Bronchial epithelial cell (primary cell): Measurements from ENCODE around the gene SCLT1. TPM values are rescaled to one million over a fixed set of nuclear protein-coding genes. Genes with fewer than 3 reads are reported as not detected.

Experiments
- DNase-seq: peaks from one replicate; pipeline ENCODE4 v3.0.0-alpha.2; 2010; ENCODE audit warnings: low read depth
- FAIRE-seq: peaks from 2 replicates; lab custom pipeline; 2011; peaks lifted over from hg19 to GRCh38; lab: Jason Lieb, UNC
- H3K27me3 ChIP-seq: 2 replicates; pipeline ENCODE4 v1.5.1; 2011; ENCODE audit warnings: low read length; ENCODE audit not compliant: control insufficient read depth, insufficient read depth
- H3K36me3 ChIP-seq: 2 replicates; pipeline ENCODE4 v1.5.1; 2011; ENCODE audit warnings: low read length; ENCODE audit not compliant: control insufficient read depth, insufficient read depth
- H3K4me3 ChIP-seq: 2 replicates; pipeline ENCODE4 v1.5.1; 2011; ENCODE audit warnings: mild to moderate bottlenecking, low read depth, low read length, control low read depth
- total RNA-seq: library from RNA; depleted of rRNA; stranded (reverse); fragments of >200 nt; gene quantifications from 2 replicates; pipeline ENCODE4 v1.2.1, GENCODE V29; 2014
- TF ChIP-seq, protein P1 (sequence below): IDR thresholded peaks from 2 replicates; pipeline ENCODE4 v1.5.1; 2011; ENCODE audit warnings: mild to moderate bottlenecking, moderate library complexity, low read length, control low read depth, inconsistent platforms; ENCODE audit not compliant: insufficient read depth, severe bottlenecking

Gene SCLT1
- total RNA-seq, 1 donor from 2014 or later, result 5.3 TPM

DNA sequence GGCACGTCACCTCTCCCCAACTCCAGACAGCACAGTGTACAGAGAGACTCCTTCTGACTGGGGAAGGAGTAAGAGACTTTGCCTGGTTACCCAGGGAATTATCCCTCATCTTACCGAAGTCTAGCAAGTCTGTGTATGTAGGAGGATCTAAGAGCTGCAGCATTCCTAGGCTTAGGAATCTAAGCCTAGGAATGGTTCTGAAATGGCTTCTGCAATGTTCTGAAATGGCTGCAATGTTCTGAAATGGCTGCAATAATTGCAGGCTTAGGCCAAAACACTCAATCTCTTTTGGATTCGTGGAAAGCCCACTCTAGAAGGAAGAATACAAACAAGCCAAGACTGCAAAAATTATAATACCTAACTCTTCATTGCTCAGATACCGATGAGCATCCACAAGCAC is 106.4 kb downstream of the SCLT1 start:
- no peak overlapping the region for H3K4me3 ChIP-seq
- no peak for FAIRE-seq
- no peak for DNase-seq
- no peaks in the 10 kb centered on the region for H3K36me3 ChIP-seq
- H3K27me3 ChIP-seq, result no peaks in the 10 kb centered on the region
- TF ChIP-seq, protein P1, sequence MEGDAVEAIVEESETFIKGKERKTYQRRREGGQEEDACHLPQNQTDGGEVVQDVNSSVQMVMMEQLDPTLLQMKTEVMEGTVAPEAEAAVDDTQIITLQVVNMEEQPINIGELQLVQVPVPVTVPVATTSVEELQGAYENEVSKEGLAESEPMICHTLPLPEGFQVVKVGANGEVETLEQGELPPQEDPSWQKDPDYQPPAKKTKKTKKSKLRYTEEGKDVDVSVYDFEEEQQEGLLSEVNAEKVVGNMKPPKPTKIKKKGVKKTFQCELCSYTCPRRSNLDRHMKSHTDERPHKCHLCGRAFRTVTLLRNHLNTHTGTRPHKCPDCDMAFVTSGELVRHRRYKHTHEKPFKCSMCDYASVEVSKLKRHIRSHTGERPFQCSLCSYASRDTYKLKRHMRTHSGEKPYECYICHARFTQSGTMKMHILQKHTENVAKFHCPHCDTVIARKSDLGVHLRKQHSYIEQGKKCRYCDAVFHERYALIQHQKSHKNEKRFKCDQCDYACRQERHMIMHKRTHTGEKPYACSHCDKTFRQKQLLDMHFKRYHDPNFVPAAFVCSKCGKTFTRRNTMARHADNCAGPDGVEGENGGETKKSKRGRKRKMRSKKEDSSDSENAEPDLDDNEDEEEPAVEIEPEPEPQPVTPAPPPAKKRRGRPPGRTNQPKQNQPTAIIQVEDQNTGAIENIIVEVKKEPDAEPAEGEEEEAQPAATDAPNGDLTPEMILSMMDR, result no peak

DNA sequence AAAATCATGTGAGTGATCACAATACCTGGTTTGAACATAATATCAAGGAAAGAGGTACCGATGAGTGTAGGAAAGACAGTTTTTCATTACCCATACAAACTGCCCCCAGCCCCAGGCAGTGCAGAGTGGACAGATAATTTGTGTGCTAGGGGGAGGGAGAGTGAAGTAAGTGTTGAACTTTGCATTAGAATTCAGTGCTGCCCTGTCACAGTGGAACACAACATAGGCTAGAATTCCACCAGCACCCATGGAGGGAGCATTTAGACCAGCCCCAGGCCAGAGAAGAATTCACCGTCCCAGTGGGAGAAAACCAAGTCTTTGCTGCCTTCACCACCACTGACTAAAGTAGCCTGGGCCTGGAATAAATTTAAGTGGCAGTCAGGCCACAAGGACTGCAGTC is 107.3 kb downstream of the SCLT1 start:
- TF ChIP-seq, protein P1, result no peak
- Histone ChIP-seq H3K27me3 (no peaks in the 10 kb centered on the region), H3K4me3 (no peak overlapping the region), H3K36me3 (no peaks in the 10 kb centered on the region)
- DNase-seq, result no peak
- FAIRE-seq, result peak; percentile 23

DNA sequence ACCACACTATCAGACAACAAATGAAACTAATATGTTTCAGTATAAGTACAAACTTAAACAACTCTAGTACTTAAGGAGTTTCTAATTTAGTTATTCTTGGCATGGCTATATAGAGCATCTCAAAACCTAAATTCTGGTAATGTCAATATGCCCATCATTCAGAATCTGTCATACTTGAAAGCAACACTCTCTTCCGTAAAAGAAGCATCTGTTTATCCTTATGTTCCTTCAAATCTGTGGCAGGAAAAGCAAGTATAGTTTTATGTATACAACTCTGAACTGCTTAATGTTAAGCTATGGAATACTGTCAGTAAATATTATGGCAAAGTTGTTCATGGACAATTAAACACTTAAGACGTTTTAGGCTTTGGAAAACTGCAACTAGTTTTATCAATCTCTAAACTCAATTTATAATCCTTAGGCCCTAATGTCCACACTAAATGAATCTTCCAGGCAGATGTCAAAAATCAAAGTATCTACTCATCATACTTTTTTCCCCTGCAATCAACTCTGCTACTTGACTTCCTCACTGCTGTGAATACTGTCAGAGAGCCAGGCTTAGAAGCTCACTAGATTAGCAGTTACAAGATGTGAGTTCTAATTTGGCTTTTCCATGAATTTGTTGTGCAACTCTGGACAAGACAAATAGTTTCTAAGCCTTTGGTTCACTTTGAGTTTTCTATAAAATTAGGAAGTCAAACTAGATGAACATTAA is 109.4 kb downstream of the SCLT1 start:
- no peaks in the 10 kb centered on the region for H3K27me3 ChIP-seq
- no peaks in the 10 kb centered on the region for H3K36me3 ChIP-seq
- FAIRE-seq (no peak), DNase-seq (no peak)
- H3K4me3 ChIP-seq, result no peak overlapping the region
- TF ChIP-seq, protein P1, result no peak

DNA sequence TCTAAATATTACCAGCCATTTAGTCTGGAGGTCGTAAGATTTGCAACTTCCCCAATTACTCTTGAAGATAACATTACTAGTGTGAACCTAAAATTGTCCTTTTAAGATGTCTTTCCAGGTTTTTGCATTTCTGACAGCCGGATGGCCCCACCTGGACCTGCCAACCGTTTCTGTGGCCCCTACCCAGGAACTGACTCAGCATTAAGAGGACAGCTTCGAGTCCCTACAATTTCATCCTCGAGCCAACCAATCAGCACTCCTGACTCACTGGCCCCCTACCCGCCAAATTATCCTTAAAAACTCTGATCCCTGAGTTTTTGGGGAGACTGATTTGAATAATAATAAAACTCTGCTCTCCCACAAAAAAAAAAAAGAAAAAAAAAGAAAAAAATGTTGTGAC is 112.0 kb downstream of the SCLT1 start:
- Histone ChIP-seq H3K27me3 (no peaks in the 10 kb centered on the region), H3K4me3 (no peak overlapping the region), H3K36me3 (no peaks in the 10 kb centered on the region)
- TF ChIP-seq, protein P1, result no peak
- no peak for FAIRE-seq
- no peak for DNase-seq

DNA sequence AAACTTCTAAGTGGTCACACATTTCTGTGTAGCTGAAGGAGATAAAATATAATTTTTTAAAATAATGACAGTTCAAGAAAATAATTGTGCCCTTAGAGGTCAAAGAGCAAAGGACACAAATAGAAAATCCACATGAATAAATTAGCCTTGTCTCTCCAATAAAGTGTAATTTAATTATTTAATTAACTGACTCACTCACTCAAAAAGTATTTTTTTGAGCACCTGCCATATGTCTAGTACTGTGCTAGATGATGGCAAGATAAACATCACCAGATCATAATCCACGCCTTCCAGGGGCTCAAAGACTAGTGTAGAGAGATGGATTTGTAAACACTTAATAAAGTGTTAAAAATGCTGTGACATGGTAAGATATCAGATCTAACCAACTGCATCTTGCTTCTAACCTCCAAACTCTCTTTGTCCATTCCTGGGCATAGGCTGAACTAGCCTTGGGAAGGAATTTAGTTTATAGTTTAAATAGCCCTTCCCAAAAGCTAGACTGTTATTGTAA is 112.5 kb downstream of the SCLT1 start:
- FAIRE-seq (no peak), DNase-seq (no peak)
- TF ChIP-seq, protein P1, result no peak
- H3K4me3 ChIP-seq, result no peak overlapping the region
- H3K27me3 ChIP-seq, result no peaks in the 10 kb centered on the region
- no peaks in the 10 kb centered on the region for H3K36me3 ChIP-seq
